HepG2 (cell line): Measurements from ENCODE around the gene DPY19L1.

Experiments used
- CBX5 ChIP-seq: sonication (generic); formaldehyde crosslinking; IDR thresholded peaks from 2 replicates; pipeline ENCODE4 v1.4.0; 2020; ENCODE audit warnings: missing genetic modification reagents, borderline replicate concordance
- CEBPB ChIP-seq: IDR thresholded peaks from 2 replicates; pipeline ENCODE4 v1.6.1; 2011; ENCODE audit warnings: low read depth, low read length, improper control_type of control experiment, borderline replicate concordance
- CTCF ChIP-seq: sonication (generic); formaldehyde crosslinking; IDR thresholded peaks from 2 replicates; pipeline ENCODE4 v1.5.0; 2020; ENCODE audit warnings: mild to moderate bottlenecking, missing genetic modification reagents, moderate library complexity
- FOXP4 ChIP-seq: sonication (generic); formaldehyde crosslinking; IDR thresholded peaks from 2 replicates; pipeline ENCODE4 v1.4.0; 2020; ENCODE audit warnings: missing genetic modification reagents
- MYC ChIP-seq: sonication (generic); formaldehyde crosslinking; IDR thresholded peaks from 2 replicates; pipeline ENCODE4 v1.9.0; 2021; ENCODE audit warnings: missing genetic modification reagents, borderline replicate concordance
- POLR2AphosphoS5 ChIP-seq: IDR thresholded peaks from 2 replicates; pipeline ENCODE4 v1.6.1; 2012; ENCODE audit warnings: low read depth, low read length
- ZNF589 ChIP-seq: sonication (generic); formaldehyde crosslinking; conservative IDR thresholded peaks from 2 replicates; pipeline ENCODE4 v1.8.0; 2022; ENCODE audit warnings: mild to moderate bottlenecking, moderate library complexity, missing genetic modification reagents

GRCh38 chr7:34879871-34880270 lies 157.4 kb downstream of the DPY19L1 start:
- no peak for TF ChIP-seq CEBPB
- no peak for TF ChIP-seq ZNF589 (CRISPR knock-in tag)
- TF ChIP-seq CTCF (CRISPR knock-in tag) = no peak
- TF ChIP-seq MYC = no peak
- TF ChIP-seq CBX5 (CRISPR knock-in tag) = no peak
- no peak for TF ChIP-seq POLR2AphosphoS5
- no peak for TF ChIP-seq FOXP4
